Vagina (tissue), 2 donors: ENCODE measurements around the gene DNAH14. TPM values are rescaled to one million over a fixed set of nuclear protein-coding genes. Genes with fewer than 3 reads are reported as not detected.

Source experiments
- DNase-seq, 2 donors: peaks; one replicate each; pipeline ENCODE4 v3.0.0-alpha.2; 2017; ENCODE audit errors: extremely low spot score in 2 of 2
- H3K27ac ChIP-seq: fragments of 200-600 bp; sonication (generic); one replicate; pipeline ENCODE4 v1.5.1; 2019
- H3K27me3 ChIP-seq: fragments of 200-600 bp; sonication (generic); one replicate; pipeline ENCODE4 v1.5.1; 2019
- H3K36me3 ChIP-seq, 2 donors: fragments of 200-600 bp; sonication (generic); one replicate each; pipeline ENCODE4 v1.5.1; 2017 to 2019
- H3K4me1 ChIP-seq: fragments of 200-600 bp; sonication (generic); one replicate; pipeline ENCODE4 v1.5.1; 2019
- H3K4me3 ChIP-seq, 2 donors: fragments of 200-600 bp; sonication (generic); 1 replicate in 1 of 2; 2 replicates in 1 of 2; pipeline ENCODE4 v1.5.1; 2016 to 2019
- H3K9me3 ChIP-seq: fragments of 200-600 bp; sonication (generic); one replicate; pipeline ENCODE4 v1.5.1; 2019
- CTCF ChIP-seq, 3 experiments: fragments of 450-650 bp in 2 of 3; fragments of 200-600 bp in 1 of 3; sonication (generic) in 1 of 3; IDR thresholded peaks; one replicate each; pipeline ENCODE4 v1.5.1; 2017 to 2019; ENCODE audit warnings: antibody characterized with exemption in 3 of 3, mild to moderate bottlenecking in 2 of 3, moderate library complexity in 2 of 3
- POLR2A ChIP-seq, 2 donors: fragments of 450-650 bp; IDR thresholded peaks; one replicate each; pipeline ENCODE4 v1.6.1; 2017; ENCODE audit warnings: antibody characterized with exemption in 2 of 2, mild to moderate bottlenecking in 2 of 2, moderate library complexity in 2 of 2
- POLR2AphosphoS5 ChIP-seq, 2 donors: sonication (generic); formaldehyde crosslinking; IDR thresholded peaks; one replicate each; pipeline ENCODE4 v1.9.0; 2017; ENCODE audit warnings: antibody characterized with exemption in 2 of 2, mild to moderate bottlenecking in 2 of 2, low read depth in 1 of 2; ENCODE audit not compliant: insufficient read depth in 1 of 2
- intact Hi-C: fragments of 100-400 bp; cut with DNase I; formaldehyde crosslinking; loops from one replicate; pipeline ENCODE4 v1.15.1; 2023
- total RNA-seq: library from RNA; depleted of rRNA; stranded (reverse); fragments of >200 nt; gene quantifications from one replicate; pipeline ENCODE4 v1.2.3, GENCODE V29; 2016

DNAH14 gene
- total RNA-seq, 1 donor from 2014 or later = 5.6 TPM

- H3K27ac ChIP-seq = no peak overlapping the region
- H3K27me3 ChIP-seq = no peaks in the 10 kb centered on the region
- H3K4me1 ChIP-seq = no peaks in the 10 kb centered on the region
- intact Hi-C loops = no loop called here
- no peaks in the 10 kb centered on the region for H3K36me3 ChIP-seq
- no peaks in the 10 kb centered on the region for H3K9me3 ChIP-seq
- H3K4me3 ChIP-seq = no peak overlapping the region
- DNase-seq = no peak
- TF ChIP-seq CTCF (IDR thresholded peaks at IDR 0.05) = no peak
- no peak for TF ChIP-seq POLR2A (IDR thresholded peaks at IDR 0.05)
- TF ChIP-seq POLR2AphosphoS5 (IDR thresholded peaks at IDR 0.05; ENCODE audit: insufficient read depth in 1 of 2, low read depth in 1 of 2) = no peak
These were observed 329.3 kb downstream of the DNAH14 start for GRCh38 chr1:225258811-225259210.

GRCh38 chr1:225259542-225259941, 330.1 kb downstream of the DNAH14 start:
- DNase-seq = no peak
- intact Hi-C loops = no loop called here
- TF ChIP-seq CTCF (IDR thresholded peaks at IDR 0.05) (no peak), POLR2AphosphoS5 (IDR thresholded peaks at IDR 0.05; ENCODE audit: insufficient read depth in 1 of 2, low read depth in 1 of 2) (no peak), POLR2A (IDR thresholded peaks at IDR 0.05) (no peak)
- Histone ChIP-seq H3K9me3 (no peaks in the 10 kb centered on the region), H3K27ac (no peak overlapping the region), H3K36me3 (no peaks in the 10 kb centered on the region), H3K4me3 (no peak overlapping the region), H3K27me3 (no peaks in the 10 kb centered on the region), H3K4me1 (no peaks in the 10 kb centered on the region)

- no peak overlapping the region for H3K27ac ChIP-seq
- intact Hi-C loops = no loop called here
These were observed 330.8 kb downstream of the DNAH14 start for GRCh38 chr1:225260319-225260718.

GRCh38 chr1:225277445-225277844, 348.0 kb downstream of the DNAH14 start:
- H3K27ac ChIP-seq = no peak overlapping the region
- no peaks in the 10 kb centered on the region for H3K4me1 ChIP-seq
- H3K27me3 ChIP-seq = no peaks in the 10 kb centered on the region
- no peak overlapping the region for H3K4me3 ChIP-seq
- intact Hi-C loops = no loop called here
- no peak for TF ChIP-seq POLR2AphosphoS5 (IDR thresholded peaks at IDR 0.05; ENCODE audit: insufficient read depth in 1 of 2, low read depth in 1 of 2)
- no peak for TF ChIP-seq CTCF (IDR thresholded peaks at IDR 0.05)
- no peak for TF ChIP-seq POLR2A (IDR thresholded peaks at IDR 0.05)
- H3K9me3 ChIP-seq = no peaks in the 10 kb centered on the region
- H3K36me3 ChIP-seq = no peaks in the 10 kb centered on the region
- DNase-seq = no peak

More at GRCh38 chr1:225260319-225260718, 330.8 kb downstream of the DNAH14 start:
- H3K4me3 ChIP-seq = no peak overlapping the region
- H3K36me3 ChIP-seq = no peaks in the 10 kb centered on the region
- H3K4me1 ChIP-seq = no peaks in the 10 kb centered on the region
- no peaks in the 10 kb centered on the region for H3K27me3 ChIP-seq
- no peaks in the 10 kb centered on the region for H3K9me3 ChIP-seq
- TF ChIP-seq POLR2AphosphoS5 (IDR thresholded peaks at IDR 0.05; ENCODE audit: insufficient read depth in 1 of 2, low read depth in 1 of 2) = no peak
- no peak for TF ChIP-seq POLR2A (IDR thresholded peaks at IDR 0.05)
- TF ChIP-seq CTCF (IDR thresholded peaks at IDR 0.05) = no peak
- no peak for DNase-seq

- no peak for TF ChIP-seq POLR2AphosphoS5 (IDR thresholded peaks at IDR 0.05; ENCODE audit: insufficient read depth in 1 of 2, low read depth in 1 of 2)
- TF ChIP-seq CTCF (IDR thresholded peaks at IDR 0.05) = no peak
- H3K27me3 ChIP-seq = no peaks in the 10 kb centered on the region
- no peaks in the 10 kb centered on the region for H3K4me1 ChIP-seq
- no peak overlapping the region for H3K4me3 ChIP-seq
- no peaks in the 10 kb centered on the region for H3K36me3 ChIP-seq
- no peaks in the 10 kb centered on the region for H3K9me3 ChIP-seq
- DNase-seq = no peak
- intact Hi-C loops = no loop called here
- H3K27ac ChIP-seq = no peak overlapping the region
These were observed 351.1 kb downstream of the DNAH14 start for GRCh38 chr1:225280563-225280962.
